ENCODE results near the gene SIM2.

- no peak for TF ChIP-seq POLR2A (IDR thresholded peaks at IDR 0.05)
- no peak for TF ChIP-seq CTCF (IDR thresholded peaks at IDR 0.05)
- no peak for TF ChIP-seq EP300 (IDR thresholded peaks at IDR 0.05)
Observed at GRCh38 chr21:36744560-36745231, 45.8 kb downstream of the SIM2 start.
